ENCODE results near the gene PDE4C. TPM values are rescaled to one million over a fixed set of nuclear protein-coding genes. Genes with fewer than 3 reads are reported as not detected.

The PDE4C gene
- total RNA-seq, 1 donor from 2014 or later, result 0.14 TPM

DNA sequence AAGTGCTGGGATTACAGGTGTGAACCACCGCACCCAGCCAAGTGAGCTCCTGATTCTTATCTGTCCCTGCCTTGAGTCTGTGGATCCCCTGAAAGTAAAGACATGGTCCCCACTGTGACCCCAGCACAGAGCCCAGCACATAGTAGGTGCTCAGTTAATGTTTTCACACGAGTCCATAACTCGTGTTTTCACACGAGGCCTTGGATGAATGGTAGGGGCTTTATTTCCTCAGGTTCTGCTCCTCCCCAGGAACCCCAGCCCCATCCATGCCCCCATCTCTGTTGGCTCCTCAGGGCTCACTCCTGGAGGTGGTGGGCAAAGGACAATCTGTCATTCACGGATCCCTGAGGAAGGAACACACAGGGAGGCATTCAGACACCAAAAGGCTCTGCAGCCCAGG, 23.6 kb upstream of the PDE4C start:
- Mint-ChIP-seq H3K9me3 (no peaks in the 10 kb centered on the region), H3K27me3 (ENCODE audit: low read depth) (peaks cover 18% of the 10 kb centered on the region), H3K27ac (no peak overlapping the region), H3K4me3 (ENCODE audit: low read depth) (no peak overlapping the region), H3K36me3 (ENCODE audit: low read depth) (no peaks in the 10 kb centered on the region), H3K4me1 (ENCODE audit: low read depth) (no peaks in the 10 kb centered on the region)
- intact Hi-C loops (cut with micrococcal nuclease), result loop anchor here (5.0 kb wide), 1 partner anchor 58 kb away; the partner anchor contains the start of gene MPV17L2
- no peak for DNase-seq (ENCODE audit: low spot score)

DNA sequence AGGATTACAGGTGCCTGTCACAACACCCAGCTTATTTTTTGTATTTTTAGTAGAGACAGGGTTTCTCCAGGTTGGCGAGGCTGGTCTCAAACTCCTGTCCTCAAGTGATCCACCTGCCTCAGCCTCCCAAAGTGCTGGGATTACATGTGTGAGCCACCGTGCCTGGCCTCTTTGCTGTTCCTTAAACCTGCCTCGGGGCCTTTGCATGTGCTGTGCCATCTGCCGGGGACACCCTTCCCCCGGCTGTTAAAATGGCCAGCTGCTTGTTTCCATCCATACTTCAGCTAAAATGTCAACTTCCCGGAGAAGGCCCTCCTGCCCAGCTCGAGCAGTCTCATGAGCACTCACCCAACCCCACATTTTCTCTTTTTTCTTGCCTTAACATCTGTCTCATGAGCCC, 19.1 kb upstream of the PDE4C start:
- no peaks in the 10 kb centered on the region for H3K9me3 Mint-ChIP-seq
- no peak overlapping the region for H3K4me3 Mint-ChIP-seq (ENCODE audit: low read depth)
- intact Hi-C loops (cut with micrococcal nuclease), result no loop called here
- H3K27me3 Mint-ChIP-seq (ENCODE audit: low read depth), result no peaks in the 10 kb centered on the region
- no peaks in the 10 kb centered on the region for H3K4me1 Mint-ChIP-seq (ENCODE audit: low read depth)
- no peak overlapping the region for H3K27ac Mint-ChIP-seq
- no peak for DNase-seq (ENCODE audit: low spot score)
- no peaks in the 10 kb centered on the region for H3K36me3 Mint-ChIP-seq (ENCODE audit: low read depth)

GRCh38 chr19:18239303-18239702, 13.1 kb upstream of the PDE4C start:
- H3K27me3 Mint-ChIP-seq (ENCODE audit: low read depth), result no peaks in the 10 kb centered on the region
- no peak overlapping the region for H3K27ac Mint-ChIP-seq
- intact Hi-C loops (cut with micrococcal nuclease), result no loop called here
- no peak overlapping the region for H3K4me3 Mint-ChIP-seq (ENCODE audit: low read depth)
- H3K4me1 Mint-ChIP-seq (ENCODE audit: low read depth), result no peaks in the 10 kb centered on the region
- no peaks in the 10 kb centered on the region for H3K9me3 Mint-ChIP-seq
- DNase-seq (ENCODE audit: low spot score), result no peak
- no peaks in the 10 kb centered on the region for H3K36me3 Mint-ChIP-seq (ENCODE audit: low read depth)

GRCh38 chr19:18234194-18234593, 8.0 kb upstream of the PDE4C start:
- H3K4me3 Mint-ChIP-seq (ENCODE audit: low read depth), result no peak overlapping the region
- H3K27me3 Mint-ChIP-seq (ENCODE audit: low read depth), result peaks cover 33% of the 10 kb centered on the region

DNA sequence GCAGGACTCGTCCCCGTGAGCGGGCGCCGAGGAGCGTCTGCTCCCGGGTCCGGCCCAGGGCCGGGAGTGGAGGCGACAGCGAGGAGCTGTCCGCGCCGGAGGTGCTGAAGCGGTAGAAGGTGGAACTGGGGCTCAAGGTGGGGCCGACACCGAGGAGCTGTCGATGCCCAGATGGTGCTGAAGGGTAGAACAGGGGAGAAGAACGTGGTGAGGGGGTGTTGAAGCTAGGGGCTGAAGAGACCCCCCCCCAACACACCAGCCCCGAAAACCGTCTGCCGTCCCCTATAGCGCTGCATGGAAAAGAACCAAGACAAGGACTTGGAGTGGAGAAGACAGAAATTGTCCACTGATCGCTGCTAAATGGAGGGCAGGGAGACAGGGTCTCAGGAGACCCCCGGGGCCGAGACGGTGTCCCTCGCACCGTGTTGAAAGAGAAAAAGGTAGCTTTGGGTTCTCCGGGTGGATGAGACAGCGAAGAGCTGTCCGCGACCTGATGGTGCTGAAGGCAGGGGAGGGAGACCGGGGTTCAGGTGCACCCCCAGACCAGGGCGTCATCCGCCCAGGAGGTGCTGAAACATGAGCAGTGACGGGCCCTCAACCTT, 7.1 kb upstream of the PDE4C start:
- DNase-seq (ENCODE audit: low spot score), result peak; percentile 63
- H3K9me3 Mint-ChIP-seq, result peaks cover 5% of the 10 kb centered on the region
- H3K4me3 Mint-ChIP-seq (ENCODE audit: low read depth), result no peak overlapping the region
- H3K4me1 Mint-ChIP-seq (ENCODE audit: low read depth), result peaks cover 3% of the 10 kb centered on the region
- intact Hi-C loops (cut with micrococcal nuclease), result no loop called here
- no peaks in the 10 kb centered on the region for H3K36me3 Mint-ChIP-seq (ENCODE audit: low read depth)
- H3K27ac Mint-ChIP-seq, result no peak overlapping the region
- peaks cover 33% of the 10 kb centered on the region for H3K27me3 Mint-ChIP-seq (ENCODE audit: low read depth)

More at GRCh38 chr19:18234194-18234593, 8.0 kb upstream of the PDE4C start:
- Mint-ChIP-seq H3K27ac (no peak overlapping the region), H3K9me3 (peaks cover 5% of the 10 kb centered on the region), H3K36me3 (ENCODE audit: low read depth) (no peaks in the 10 kb centered on the region), H3K4me1 (ENCODE audit: low read depth) (peaks cover 3% of the 10 kb centered on the region)
- intact Hi-C loops (cut with micrococcal nuclease), result no loop called here
- DNase-seq (ENCODE audit: low spot score), result no peak

DNA sequence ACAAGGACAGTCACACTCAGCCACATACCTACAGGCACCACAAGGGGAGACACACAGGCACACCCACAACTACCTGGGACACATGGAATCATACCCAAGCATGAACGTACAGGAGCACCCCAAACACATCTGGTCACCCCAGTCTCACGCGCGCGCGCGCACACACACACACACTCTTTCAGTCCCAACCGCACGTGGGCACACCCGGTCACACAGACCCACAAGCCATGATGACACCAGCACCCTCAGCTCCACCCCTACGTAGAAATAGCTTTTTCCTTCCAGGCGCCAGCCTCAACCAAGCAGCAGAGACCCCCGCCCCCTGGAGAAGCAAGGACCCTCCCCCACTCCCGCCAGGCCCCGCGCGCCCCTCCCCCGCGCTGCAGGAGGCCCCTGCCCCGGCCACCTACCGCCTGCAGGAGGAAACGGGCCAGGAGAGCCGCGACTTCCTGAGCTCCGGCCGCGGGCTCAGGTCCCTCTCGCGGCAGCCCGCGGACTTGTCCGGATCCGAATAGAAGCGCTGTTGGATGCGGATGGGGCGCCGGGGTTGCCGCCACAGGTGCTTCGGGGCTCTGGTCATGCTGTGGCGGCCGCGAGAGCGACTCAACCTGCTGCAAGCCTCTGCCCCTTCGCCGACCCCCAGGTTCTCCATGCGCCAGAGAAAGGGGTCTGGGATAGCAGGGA, 6.4 kb upstream of the PDE4C start:
- no peak overlapping the region for H3K27ac Mint-ChIP-seq
- intact Hi-C loops (cut with micrococcal nuclease), result no loop called here
- no peaks in the 10 kb centered on the region for H3K36me3 Mint-ChIP-seq (ENCODE audit: low read depth)
- H3K9me3 Mint-ChIP-seq, result peaks cover 5% of the 10 kb centered on the region
- no peak for DNase-seq (ENCODE audit: low spot score)
- H3K4me3 Mint-ChIP-seq (ENCODE audit: low read depth), result no peak overlapping the region
- H3K4me1 Mint-ChIP-seq (ENCODE audit: low read depth), result peaks cover 3% of the 10 kb centered on the region
- peaks cover 38% of the 10 kb centered on the region for H3K27me3 Mint-ChIP-seq (ENCODE audit: low read depth)

DNA sequence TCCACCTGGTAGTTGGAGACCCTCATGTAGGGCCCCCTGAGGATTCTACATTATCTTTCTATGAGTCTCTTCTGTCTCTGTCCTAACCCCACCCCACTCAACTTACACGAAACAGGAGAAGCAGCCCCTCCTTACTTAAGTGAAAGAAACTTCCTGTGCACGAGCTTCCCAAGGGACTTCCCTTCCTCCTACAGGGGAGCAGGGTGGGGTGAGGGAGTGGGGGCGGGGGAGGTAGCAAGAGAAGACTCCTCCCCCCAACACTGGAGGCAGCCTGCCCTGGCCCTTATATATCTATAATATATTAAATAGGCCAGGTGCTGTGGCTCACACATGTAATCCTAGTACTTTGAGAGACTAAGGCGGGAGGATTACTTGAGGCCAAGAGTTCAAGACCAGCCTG, 5.5 kb upstream of the PDE4C start:
- Mint-ChIP-seq H3K27ac (no peak overlapping the region), H3K27me3 (ENCODE audit: low read depth) (peaks cover 46% of the 10 kb centered on the region), H3K9me3 (peaks cover 5% of the 10 kb centered on the region), H3K4me1 (ENCODE audit: low read depth) (peaks cover 3% of the 10 kb centered on the region), H3K4me3 (ENCODE audit: low read depth) (no peak overlapping the region), H3K36me3 (ENCODE audit: low read depth) (no peaks in the 10 kb centered on the region)
- DNase-seq (ENCODE audit: low spot score), result no peak
- intact Hi-C loops (cut with micrococcal nuclease), result no loop called here

- Mint-ChIP-seq H3K36me3 (ENCODE audit: low read depth) (no peaks in the 10 kb centered on the region), H3K4me1 (ENCODE audit: low read depth) (peaks cover 3% of the 10 kb centered on the region), H3K27me3 (ENCODE audit: low read depth) (peaks cover 49% of the 10 kb centered on the region), H3K9me3 (peaks cover 5% of the 10 kb centered on the region), H3K4me3 (ENCODE audit: low read depth) (no peak overlapping the region), H3K27ac (no peak overlapping the region)
- intact Hi-C loops (cut with micrococcal nuclease), result no loop called here
- DNase-seq (ENCODE audit: low spot score), result no peak
Observed at GRCh38 chr19:18230941-18231734, 4.9 kb upstream of the PDE4C start.

- DNase-seq (ENCODE audit: low spot score), result no peak
- Mint-ChIP-seq H3K4me3 (ENCODE audit: low read depth) (no peak overlapping the region), H3K4me1 (ENCODE audit: low read depth) (peaks cover 6% of the 10 kb centered on the region), H3K27ac (no peak overlapping the region), H3K27me3 (ENCODE audit: low read depth) (peaks cover 60% of the 10 kb centered on the region), H3K36me3 (ENCODE audit: low read depth) (no peaks in the 10 kb centered on the region), H3K9me3 (peaks cover 5% of the 10 kb centered on the region)
- intact Hi-C loops (cut with micrococcal nuclease), result no loop called here
Observed at GRCh38 chr19:18229915-18230314, 3.7 kb upstream of the PDE4C start.

- DNase-seq (ENCODE audit: low spot score), result no peak
- Mint-ChIP-seq H3K4me1 (ENCODE audit: low read depth) (peaks cover 10% of the 10 kb centered on the region), H3K4me3 (ENCODE audit: low read depth) (no peak overlapping the region), H3K27ac (no peak overlapping the region), H3K36me3 (ENCODE audit: low read depth) (no peaks in the 10 kb centered on the region), H3K9me3 (peaks cover 5% of the 10 kb centered on the region), H3K27me3 (ENCODE audit: low read depth) (peaks cover 63% of the 10 kb centered on the region)
- intact Hi-C loops (cut with micrococcal nuclease), result no loop called here
Observed at GRCh38 chr19:18229474-18229873, 3.2 kb upstream of the PDE4C start.

DNA sequence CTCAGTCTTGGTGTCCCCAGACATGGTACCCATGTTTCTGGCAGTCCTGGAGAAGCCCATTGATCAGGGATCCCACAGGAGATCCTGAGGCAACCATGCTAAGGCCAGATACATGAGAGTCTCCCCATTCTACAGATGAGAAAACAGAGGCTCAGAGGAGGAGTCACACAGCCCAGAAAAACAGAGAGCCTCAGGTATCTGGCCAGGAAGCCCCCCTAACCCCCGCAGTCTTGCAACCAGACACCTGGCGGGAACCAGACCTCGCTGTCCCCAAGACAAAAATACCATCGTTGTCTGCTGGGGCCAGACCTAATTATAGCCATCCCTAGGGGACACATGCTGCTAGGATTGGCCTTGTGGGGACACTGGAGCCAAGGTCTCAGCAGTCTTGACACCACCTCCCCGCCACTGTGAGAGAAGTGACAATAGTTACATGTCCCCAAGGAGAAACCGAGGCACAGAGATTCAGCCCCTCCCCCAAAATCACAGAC, 1.6 kb upstream of the PDE4C start:
- H3K9me3 Mint-ChIP-seq, result no peaks in the 10 kb centered on the region
- no peak for DNase-seq (ENCODE audit: low spot score)
- H3K36me3 Mint-ChIP-seq (ENCODE audit: low read depth), result no peaks in the 10 kb centered on the region
- intact Hi-C loops (cut with micrococcal nuclease), result no loop called here
- no peak overlapping the region for H3K4me3 Mint-ChIP-seq (ENCODE audit: low read depth)
- no peak overlapping the region for H3K27ac Mint-ChIP-seq
- H3K4me1 Mint-ChIP-seq (ENCODE audit: low read depth), result peaks cover 11% of the 10 kb centered on the region
- peaks cover 60% of the 10 kb centered on the region for H3K27me3 Mint-ChIP-seq (ENCODE audit: low read depth)

- H3K4me1 Mint-ChIP-seq (ENCODE audit: low read depth), result peaks cover 8% of the 10 kb centered on the region
- H3K4me3 Mint-ChIP-seq (ENCODE audit: low read depth), result no peak overlapping the region
- no peaks in the 10 kb centered on the region for H3K9me3 Mint-ChIP-seq
- intact Hi-C loops (cut with micrococcal nuclease), result no loop called here
- no peak overlapping the region for H3K27ac Mint-ChIP-seq
- DNase-seq (ENCODE audit: low spot score), result no peak
- H3K27me3 Mint-ChIP-seq (ENCODE audit: low read depth), result peaks cover 57% of the 10 kb centered on the region
- no peaks in the 10 kb centered on the region for H3K36me3 Mint-ChIP-seq (ENCODE audit: low read depth)
Observed at GRCh38 chr19:18226956-18227780, 930 bp upstream of the PDE4C start.

Data from activated T-helper 2 cell treated with anti-CD3 and anti-CD28 coated beads, Interferon-gamma antibody, Interleukin-2, Interleukin-4, amounts not matched to agents 10 μg/mL and 5 μg/mL and 100 μg/mL, durations not matched to agents 14 hours and 24 hours and 36 hours (primary cell).